Measurements from ENCODE around the gene CAVIN4.

CAVIN4 gene

DNA sequence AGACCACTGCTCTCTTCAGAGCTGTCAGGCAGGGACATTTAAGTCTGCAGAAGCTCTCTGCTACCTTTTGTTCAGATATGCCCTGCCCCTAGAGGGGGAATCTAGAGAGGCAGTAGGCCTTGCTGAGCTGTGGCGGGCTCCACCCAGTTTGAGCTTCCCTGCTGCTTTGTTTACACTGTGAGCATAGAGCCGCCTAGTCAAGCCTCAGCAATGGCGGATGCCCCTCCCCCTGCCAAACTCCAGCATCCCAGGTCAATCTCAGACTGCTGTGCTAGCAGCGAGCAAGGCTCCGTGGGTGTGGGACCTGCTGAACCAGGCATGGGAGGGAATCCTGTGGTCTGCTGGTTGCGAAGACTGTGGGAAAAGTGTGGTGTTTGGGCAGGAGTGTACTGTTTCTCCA lies 59.9 kb downstream of the CAVIN4 start:
- WGBS (ENCODE audit: extremely low coverage, insufficient coverage, insufficient read length), result no CpG with 5 or more reads among the region's 6 CpGs
- Histone ChIP-seq H2BK120ac (ENCODE audit: insufficient read depth, low read length, poor library complexity) (no peak overlapping the region), H3K18ac (ENCODE audit: low read length) (no peak overlapping the region), H4K91ac (ENCODE audit: low read depth, low read length) (no peak overlapping the region), H2BK5ac (ENCODE audit: low read depth, low read length, poor library complexity) (no peak overlapping the region), H3K23ac (ENCODE audit: low read length) (no peak overlapping the region), H3K27me3 (ENCODE audit: insufficient read depth, low read length) (no peaks in the 10 kb centered on the region), H2AFZ (ENCODE audit: insufficient read depth, low read length, poor library complexity) (no peak overlapping the region), H3K4ac (ENCODE audit: low read depth, low read length) (no peak overlapping the region), H3K14ac (ENCODE audit: low read length) (no peak overlapping the region), H3K27ac (ENCODE audit: low read depth, low read length) (no peak overlapping the region), H3K79me2 (ENCODE audit: control insufficient read depth, insufficient read depth, low read length, poor library complexity) (no peaks in the 10 kb centered on the region), H2BK12ac (ENCODE audit: low read length) (no peak overlapping the region), H2AK5ac (ENCODE audit: low read length) (no peak overlapping the region), H3K4me2 (ENCODE audit: low read length) (no peak overlapping the region), H4K12ac (ENCODE audit: low read depth, low read length) (no peak overlapping the region), H3K9ac (ENCODE audit: low read length) (no peak overlapping the region), H4K8ac (ENCODE audit: low read depth, low read length) (no peak overlapping the region), H3K79me1 (ENCODE audit: low read length) (no peaks in the 10 kb centered on the region), H3K36me3 (ENCODE audit: control insufficient read depth in 1 of 2, insufficient read depth in 2 of 2, low read length in 2 of 2) (no peaks in the 10 kb centered on the region), H3K4me3 (ENCODE audit: low read depth, low read length) (no peak overlapping the region), H3K4me1 (ENCODE audit: control insufficient read depth in 1 of 2, insufficient read depth in 2 of 2, low read length in 2 of 2) (no peaks in the 10 kb centered on the region), H3K9me3 (ENCODE audit: insufficient read depth, low read depth, low read length) (no peaks in the 10 kb centered on the region)
- DNase-seq, result no peak

Data from trophoblast cell (in vitro differentiated cells and primary cell).